HEK293T (cell line): ENCODE results near the gene KRCC1.

ENCODE experiments used
- BHLHE40 ChIP-seq: fragments of 450-650 bp; IDR thresholded peaks from 2 replicates; pipeline ENCODE4 v1.6.1; 2016; ENCODE audit warnings: mild to moderate bottlenecking, moderate library complexity, borderline replicate concordance
- CTBP1 ChIP-seq: fragments of 450-650 bp; IDR thresholded peaks from 2 replicates; pipeline ENCODE4 v1.6.1; 2016; ENCODE audit warnings: borderline replicate concordance
- ELF4 ChIP-seq: fragments of 450-650 bp; IDR thresholded peaks from 2 replicates; pipeline ENCODE4 v1.6.1; 2017; ENCODE audit warnings: antibody characterized with exemption
- FOXK2 ChIP-seq: fragments of 450-650 bp; IDR thresholded peaks from 2 replicates; pipeline ENCODE4 v1.6.1; 2016; ENCODE audit warnings: mild to moderate bottlenecking
- FOXM1 ChIP-seq: fragments of 450-650 bp; IDR thresholded peaks from 2 replicates; pipeline ENCODE4 v1.6.1; 2017; ENCODE audit warnings: mild to moderate bottlenecking, borderline replicate concordance
- HDGF ChIP-seq: fragments of 450-650 bp; IDR thresholded peaks from 2 replicates; pipeline ENCODE4 v1.6.1; 2017; ENCODE audit warnings: antibody characterized with exemption, borderline replicate concordance
- PKNOX1 ChIP-seq: fragments of 450-650 bp; IDR thresholded peaks from 2 replicates; pipeline ENCODE4 v1.6.1; 2016
- SP1 ChIP-seq: fragments of 450-650 bp; IDR thresholded peaks from 2 replicates; pipeline ENCODE4 v1.6.1; 2017
- SUZ12 ChIP-seq: fragments of 450-650 bp; IDR thresholded peaks from 2 replicates; pipeline ENCODE4 v1.6.1; 2016; ENCODE audit warnings: mild to moderate bottlenecking
- TARDBP ChIP-seq: fragments of 450-650 bp; IDR thresholded peaks from 2 replicates; pipeline ENCODE4 v1.6.1; 2016

DNA sequence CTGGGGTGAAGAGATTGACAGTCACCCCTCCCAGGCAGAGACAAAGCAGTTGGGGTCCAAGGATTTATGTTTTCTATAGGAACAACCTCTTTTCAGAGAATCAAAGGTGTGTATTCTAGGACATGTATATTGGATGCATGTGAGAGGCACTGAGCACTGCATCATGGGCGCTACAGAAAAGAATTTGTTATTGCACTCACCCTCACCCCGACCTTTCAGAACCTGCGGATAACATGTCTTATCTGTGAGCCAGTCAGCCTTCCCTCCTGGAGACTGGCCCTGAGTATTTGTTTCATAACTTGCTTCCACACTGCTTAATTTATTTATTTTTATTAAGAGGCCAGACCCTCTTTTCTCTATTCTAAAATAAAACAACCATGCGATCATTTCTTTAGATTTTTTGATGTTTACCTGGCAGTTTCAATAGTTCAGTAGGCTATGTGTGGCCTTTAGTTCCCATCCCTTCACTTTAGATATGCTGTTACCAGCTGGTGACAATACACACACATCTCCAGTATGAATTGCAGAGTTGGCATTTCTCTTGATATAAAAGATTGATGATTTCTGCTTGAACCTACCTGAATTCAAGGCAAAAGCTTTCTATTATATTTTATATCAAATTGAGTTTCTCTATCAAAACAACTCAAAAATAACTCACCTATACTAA, 42.4 kb upstream of the KRCC1 start:
- TF ChIP-seq HDGF (no peak), SP1 (no peak), PKNOX1 (no peak), TARDBP (no peak), ELF4 (no peak), BHLHE40 (no peak), SUZ12 (no peak), CTBP1 (no peak), FOXM1 (no peak), FOXK2 (no peak)
